ENCODE data around the gene ATP6V0E2.

Gene ATP6V0E2

DNA sequence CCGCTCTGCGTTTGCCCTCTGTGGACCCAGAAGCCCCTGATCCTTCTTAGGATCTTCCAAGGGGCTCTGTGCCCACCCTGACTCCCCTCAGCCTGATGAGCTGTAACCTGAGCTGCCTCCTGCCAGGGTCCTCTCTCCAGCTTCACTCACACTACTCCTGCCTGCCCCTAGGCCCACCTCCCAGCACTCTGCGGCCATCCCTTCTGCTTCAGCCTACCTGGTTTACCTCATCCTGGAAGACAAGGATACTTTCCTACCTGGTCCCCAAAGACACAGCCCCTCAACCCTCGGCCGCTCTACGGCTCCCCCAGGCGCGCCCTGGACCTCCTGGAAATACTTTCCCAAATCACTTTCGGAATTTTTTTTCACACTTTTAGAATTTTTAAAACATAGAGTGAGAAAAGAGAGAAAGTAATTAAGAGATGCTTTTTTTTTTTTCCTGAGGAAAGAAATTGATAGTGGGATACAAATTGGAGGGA lies 42.0 kb upstream of the ATP6V0E2 start:
- H3K4me1 ChIP-seq (ENCODE audit: control insufficient read depth, insufficient read depth, low read length): no peaks in the 10 kb centered on the region
- peaks cover 23% of the 10 kb centered on the region for H3K27me3 ChIP-seq (ENCODE audit: control insufficient read depth, insufficient read depth, low read length)

GRCh38 chr7:149832332-149833041 lies 41.3 kb upstream of the ATP6V0E2 start:
- no peak overlapping the region for H3K4me2 ChIP-seq (ENCODE audit: low read length)
- peaks cover 18% of the 10 kb centered on the region for H3K27me3 ChIP-seq (ENCODE audit: control insufficient read depth, insufficient read depth, low read length)
- no peak overlapping the region for H3K9ac ChIP-seq (ENCODE audit: low read depth, low read length)
- H3K9me3 ChIP-seq (replicated peaks; ENCODE audit: low read length): no peaks in the 10 kb centered on the region
- no peak overlapping the region for H3K4me3 ChIP-seq (ENCODE audit: low read length)
- H3K36me3 ChIP-seq (ENCODE audit: insufficient read depth, low read length): no peaks in the 10 kb centered on the region
- no peaks in the 10 kb centered on the region for H3K4me1 ChIP-seq (ENCODE audit: control insufficient read depth, insufficient read depth, low read length)

More for the DNA sequence above, 42.0 kb upstream of the ATP6V0E2 start:
- H3K36me3 ChIP-seq (ENCODE audit: insufficient read depth, low read length): no peaks in the 10 kb centered on the region
- no peak overlapping the region for H3K4me3 ChIP-seq (ENCODE audit: low read length)
- no peak overlapping the region for H3K9ac ChIP-seq (ENCODE audit: low read depth, low read length)
- no peaks in the 10 kb centered on the region for H3K9me3 ChIP-seq (replicated peaks; ENCODE audit: low read length)
- no peak overlapping the region for H3K4me2 ChIP-seq (ENCODE audit: low read length)

- Histone ChIP-seq H3K4me1 (ENCODE audit: control insufficient read depth, insufficient read depth, low read length) (no peaks in the 10 kb centered on the region), H3K4me3 (ENCODE audit: low read length) (no peak overlapping the region), H3K27me3 (ENCODE audit: control insufficient read depth, insufficient read depth, low read length) (peaks cover 18% of the 10 kb centered on the region)
Observed at GRCh38 chr7:149833495-149834130, 40.2 kb upstream of the ATP6V0E2 start.

GRCh38 chr7:149834601-149835000 lies 39.2 kb upstream of the ATP6V0E2 start:
- H3K9me3 ChIP-seq (replicated peaks; ENCODE audit: low read length): no peaks in the 10 kb centered on the region
- no peak overlapping the region for H3K4me2 ChIP-seq (ENCODE audit: low read length)
- H3K4me3 ChIP-seq (ENCODE audit: low read length): no peak overlapping the region

More at GRCh38 chr7:149833495-149834130, 40.2 kb upstream of the ATP6V0E2 start:
- Histone ChIP-seq H3K9me3 (replicated peaks; ENCODE audit: low read length) (no peaks in the 10 kb centered on the region), H3K9ac (ENCODE audit: low read depth, low read length) (no peak overlapping the region), H3K4me2 (ENCODE audit: low read length) (no peak overlapping the region), H3K36me3 (ENCODE audit: insufficient read depth, low read length) (no peaks in the 10 kb centered on the region)

GRCh38 chr7:149836434-149836833 lies 37.3 kb upstream of the ATP6V0E2 start:
- H3K9ac ChIP-seq (ENCODE audit: low read depth, low read length): no peak overlapping the region
- H3K27me3 ChIP-seq (ENCODE audit: control insufficient read depth, insufficient read depth, low read length): peaks cover 14% of the 10 kb centered on the region
- H3K9me3 ChIP-seq (replicated peaks; ENCODE audit: low read length): no peaks in the 10 kb centered on the region

More at GRCh38 chr7:149834601-149835000, 39.2 kb upstream of the ATP6V0E2 start:
- H3K36me3 ChIP-seq (ENCODE audit: insufficient read depth, low read length): no peaks in the 10 kb centered on the region
- peaks cover 18% of the 10 kb centered on the region for H3K27me3 ChIP-seq (ENCODE audit: control insufficient read depth, insufficient read depth, low read length)
- H3K4me1 ChIP-seq (ENCODE audit: control insufficient read depth, insufficient read depth, low read length): no peaks in the 10 kb centered on the region
- H3K9ac ChIP-seq (ENCODE audit: low read depth, low read length): no peak overlapping the region

DNA sequence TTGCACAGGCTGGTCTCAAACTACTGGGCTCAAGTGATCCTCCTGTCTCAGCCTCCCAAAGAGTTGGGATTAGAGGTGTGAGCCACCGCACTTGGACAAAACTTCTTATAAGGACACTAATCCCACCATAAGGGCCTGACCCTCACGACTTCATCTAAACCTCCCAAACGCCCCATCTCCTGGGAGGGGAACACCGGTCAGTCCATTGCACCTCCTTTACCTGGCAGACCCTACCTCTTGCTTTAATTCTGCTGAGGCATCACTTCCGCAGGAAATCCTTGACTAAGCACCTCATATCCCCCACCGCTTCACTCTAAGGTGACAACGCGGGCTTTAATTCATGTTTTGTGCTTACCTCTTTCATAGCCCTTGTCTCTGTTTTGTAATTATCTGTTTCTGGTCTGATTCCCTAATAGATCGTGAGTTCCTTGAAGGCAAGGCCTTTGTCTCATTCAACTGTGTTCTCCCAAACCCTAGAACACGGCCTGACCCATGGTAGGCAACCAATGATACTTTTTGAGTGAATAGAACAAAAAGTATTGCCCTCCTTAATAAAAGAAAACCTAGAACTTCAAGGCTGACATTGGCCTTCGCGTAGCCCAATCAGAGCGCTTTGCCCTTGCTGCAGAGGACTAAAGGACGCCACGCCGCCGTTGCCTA lies 36.1 kb upstream of the ATP6V0E2 start:
- Histone ChIP-seq H3K27me3 (ENCODE audit: control insufficient read depth, insufficient read depth, low read length) (peaks cover 11% of the 10 kb centered on the region), H3K4me2 (ENCODE audit: low read length) (peak overlapping the region; percentile 36), H3K36me3 (ENCODE audit: insufficient read depth, low read length) (no peaks in the 10 kb centered on the region), H3K4me3 (ENCODE audit: low read length) (no peak overlapping the region), H3K9me3 (replicated peaks; ENCODE audit: low read length) (no peaks in the 10 kb centered on the region), H3K4me1 (ENCODE audit: control insufficient read depth, insufficient read depth, low read length) (no peaks in the 10 kb centered on the region), H3K9ac (ENCODE audit: low read depth, low read length) (no peak overlapping the region)

More at GRCh38 chr7:149836434-149836833, 37.3 kb upstream of the ATP6V0E2 start:
- Histone ChIP-seq H3K4me1 (ENCODE audit: control insufficient read depth, insufficient read depth, low read length) (no peaks in the 10 kb centered on the region), H3K4me3 (ENCODE audit: low read length) (no peak overlapping the region), H3K36me3 (ENCODE audit: insufficient read depth, low read length) (no peaks in the 10 kb centered on the region), H3K4me2 (ENCODE audit: low read length) (no peak overlapping the region)

GRCh38 chr7:149838224-149838991 lies 35.4 kb upstream of the ATP6V0E2 start, which contains the start of gene ZNF862:
Gene ZNF862, plus strand, starts transcription at chr7:149838375. Its CDS starts 237 bp downstream, at chr7:149838612.
- Histone ChIP-seq H3K4me3 (ENCODE audit: low read length) (peak within 1 kb of the TSS; percentile 97), H3K9me3 (replicated peaks; ENCODE audit: low read length) (no peaks in the 10 kb centered on the region), H3K9ac (ENCODE audit: low read depth, low read length) (peak within 1 kb of the TSS; percentile 88), H3K4me1 (ENCODE audit: control insufficient read depth, insufficient read depth, low read length) (no peaks in the 10 kb centered on the region), H3K4me2 (ENCODE audit: low read length) (peak within 1 kb of the TSS; percentile 80), H3K27me3 (ENCODE audit: control insufficient read depth, insufficient read depth, low read length) (peaks cover 11% of the 10 kb centered on the region), H3K36me3 (ENCODE audit: insufficient read depth, low read length) (no peaks in the 10 kb centered on the region)

DNA sequence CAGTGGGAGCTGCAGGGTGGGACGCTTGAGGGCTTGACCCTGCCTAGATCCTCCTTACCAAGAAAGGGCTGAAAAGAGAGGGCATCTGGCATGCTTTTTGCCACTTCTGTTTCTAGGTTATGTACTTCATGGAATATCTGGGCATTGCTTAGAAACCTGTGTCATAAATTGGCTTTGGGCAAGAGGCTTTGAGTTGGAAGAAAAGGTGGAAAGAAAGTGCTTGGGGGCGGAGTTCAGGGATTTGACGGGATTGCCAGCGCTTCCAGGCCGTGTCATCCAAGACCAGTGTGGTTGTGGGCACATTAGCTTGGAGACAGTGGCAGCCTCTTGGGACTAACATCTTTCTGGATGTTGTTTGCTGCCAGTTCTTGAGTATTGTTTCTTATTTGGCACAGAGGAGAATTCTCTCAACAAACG lies 34.8 kb upstream of the ATP6V0E2 start:
- Histone ChIP-seq H3K9me3 (replicated peaks; ENCODE audit: low read length) (no peaks in the 10 kb centered on the region), H3K9ac (ENCODE audit: low read depth, low read length) (peak overlapping the region; percentile 88), H3K4me3 (ENCODE audit: low read length) (peak overlapping the region; percentile 97), H3K4me1 (ENCODE audit: control insufficient read depth, insufficient read depth, low read length) (no peaks in the 10 kb centered on the region), H3K36me3 (ENCODE audit: insufficient read depth, low read length) (no peaks in the 10 kb centered on the region), H3K4me2 (ENCODE audit: low read length) (peak overlapping the region; percentile 80), H3K27me3 (ENCODE audit: control insufficient read depth, insufficient read depth, low read length) (peaks cover 6% of the 10 kb centered on the region)

GRCh38 chr7:149839933-149840332 lies 33.8 kb upstream of the ATP6V0E2 start:
- Histone ChIP-seq H3K36me3 (ENCODE audit: insufficient read depth, low read length) (no peaks in the 10 kb centered on the region), H3K4me1 (ENCODE audit: control insufficient read depth, insufficient read depth, low read length) (no peaks in the 10 kb centered on the region), H3K4me3 (ENCODE audit: low read length) (no peak overlapping the region), H3K9me3 (replicated peaks; ENCODE audit: low read length) (no peaks in the 10 kb centered on the region), H3K9ac (ENCODE audit: low read depth, low read length) (no peak overlapping the region), H3K4me2 (ENCODE audit: low read length) (peak overlapping the region; percentile 80), H3K27me3 (ENCODE audit: control insufficient read depth, insufficient read depth, low read length) (no peaks in the 10 kb centered on the region)

- no peaks in the 10 kb centered on the region for H3K9me3 ChIP-seq (replicated peaks; ENCODE audit: low read length)
- H3K4me3 ChIP-seq (ENCODE audit: low read length): no peak overlapping the region
- H3K4me2 ChIP-seq (ENCODE audit: low read length): no peak overlapping the region
- no peak overlapping the region for H3K9ac ChIP-seq (ENCODE audit: low read depth, low read length)
- peaks cover 7% of the 10 kb centered on the region for H3K36me3 ChIP-seq (ENCODE audit: insufficient read depth, low read length)
- H3K27me3 ChIP-seq (ENCODE audit: control insufficient read depth, insufficient read depth, low read length): no peaks in the 10 kb centered on the region
- H3K4me1 ChIP-seq (ENCODE audit: control insufficient read depth, insufficient read depth, low read length): no peaks in the 10 kb centered on the region
Observed at GRCh38 chr7:149843566-149843965, 30.2 kb upstream of the ATP6V0E2 start.

- H3K27me3 ChIP-seq (ENCODE audit: control insufficient read depth, insufficient read depth, low read length): no peaks in the 10 kb centered on the region
- H3K4me1 ChIP-seq (ENCODE audit: control insufficient read depth, insufficient read depth, low read length): no peaks in the 10 kb centered on the region
- no peak overlapping the region for H3K9ac ChIP-seq (ENCODE audit: low read depth, low read length)
- H3K9me3 ChIP-seq (replicated peaks; ENCODE audit: low read length): no peaks in the 10 kb centered on the region
- H3K36me3 ChIP-seq (ENCODE audit: insufficient read depth, low read length): peaks cover 7% of the 10 kb centered on the region
- H3K4me3 ChIP-seq (ENCODE audit: low read length): no peak overlapping the region
- no peak overlapping the region for H3K4me2 ChIP-seq (ENCODE audit: low read length)
Observed at GRCh38 chr7:149844445-149844844, 29.3 kb upstream of the ATP6V0E2 start.
